Suppressor macrophage (primary cell): ENCODE measurements around the gene IKZF5.

Experiments
- DNase-seq, 4 experiments: peaks; one replicate each; pipeline ENCODE4 v3.0.0-alpha.2; 2020 to 2022

The IKZF5 gene

DNA sequence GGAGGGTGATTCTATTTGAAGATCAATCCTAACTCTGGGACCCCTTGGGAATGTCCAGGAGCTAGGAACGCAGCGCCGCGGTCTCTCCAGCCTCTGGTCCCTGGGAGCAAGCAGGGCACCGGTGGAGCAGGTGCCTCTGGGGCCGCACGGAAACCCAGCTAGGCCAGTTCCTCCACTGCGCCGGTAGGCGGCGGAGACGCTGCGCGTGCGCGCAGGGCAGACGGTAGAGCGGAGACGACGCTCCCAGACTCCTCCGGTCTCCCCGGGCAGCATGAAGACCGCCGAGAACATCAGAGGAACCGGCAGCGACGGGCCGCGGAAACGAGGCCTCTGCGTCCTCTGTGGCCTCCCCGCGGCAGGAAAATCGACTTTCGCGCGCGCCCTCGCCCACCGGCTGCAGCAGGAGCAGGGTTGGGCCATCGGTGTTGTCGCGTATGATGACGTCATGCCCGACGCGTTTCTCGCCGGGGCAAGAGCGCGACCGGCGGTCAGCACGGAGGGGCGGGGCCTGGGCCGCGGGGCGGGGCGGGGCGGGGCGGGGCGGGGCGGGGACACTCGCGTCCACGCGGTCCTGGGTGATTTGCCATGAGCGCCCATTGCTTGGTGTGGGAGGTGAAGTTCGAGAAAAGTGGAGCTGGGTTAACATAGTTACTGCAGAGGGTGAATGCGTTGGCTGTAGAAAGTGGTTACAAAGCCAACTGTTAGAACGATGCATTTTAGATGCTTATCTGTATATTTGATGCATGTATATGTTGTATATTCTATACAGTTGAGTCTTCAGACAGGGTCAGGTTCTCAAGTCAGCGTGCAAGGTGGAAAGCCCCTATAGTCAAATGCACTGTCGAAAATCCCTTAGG is 28.2 kb downstream of the IKZF5 start, which contains the start of gene PSTK:
Gene PSTK (plus strand): TSS at position 193 of the 857 bp plus-strand sequence. CDS start 79 bp downstream, at position 272.
- peak; percentile 92 to 98 (median 96) for DNase-seq

DNA sequence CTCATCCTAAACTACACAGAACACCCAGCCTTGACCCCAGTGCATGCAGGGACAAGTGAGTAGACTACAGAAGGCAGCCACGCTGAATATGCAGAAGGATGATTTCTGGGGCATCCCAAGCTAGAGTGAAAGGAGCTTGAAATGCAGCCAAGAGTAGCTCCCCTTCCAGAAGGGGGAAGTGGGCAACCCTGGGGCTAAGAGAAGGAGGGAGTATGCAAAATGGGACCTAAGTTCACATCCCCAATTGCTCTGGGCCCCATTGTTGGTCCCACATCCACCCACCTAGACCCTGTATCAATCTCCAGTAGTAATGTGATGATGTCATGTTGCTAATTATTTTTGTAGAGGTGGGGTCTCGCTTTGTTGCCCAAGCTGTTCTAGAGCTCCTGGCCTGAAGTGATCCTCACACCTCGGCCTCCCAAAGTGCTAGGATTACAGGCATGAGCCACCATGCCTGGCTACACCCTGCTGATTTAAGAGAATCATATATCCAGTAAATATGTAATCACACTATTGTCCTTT is 34.0 kb downstream of the IKZF5 start:
- DNase-seq: peak in 2 of 4 experiments; percentile 2 to 11

DNA sequence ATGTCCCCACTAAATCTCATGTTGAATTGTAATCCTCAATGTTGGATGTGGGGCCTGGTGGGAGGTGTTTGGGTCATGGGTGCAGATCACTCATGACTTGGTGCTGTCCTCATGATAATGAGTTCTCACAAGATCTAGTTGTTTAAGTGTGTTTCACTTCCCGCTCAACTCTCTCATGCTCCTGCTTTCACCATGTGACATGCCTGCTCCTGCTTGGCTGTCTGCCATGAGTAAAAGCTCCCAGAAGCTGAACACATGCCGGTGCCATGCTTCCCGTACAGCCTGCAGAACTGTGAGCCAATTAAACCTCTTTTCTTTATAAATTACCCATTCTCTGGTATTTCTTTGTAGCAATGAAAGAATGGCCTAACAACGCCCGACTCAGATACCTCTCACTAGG is 34.6 kb downstream of the IKZF5 start:
- peak; percentile 26 to 84 (median 70) for DNase-seq

DNA sequence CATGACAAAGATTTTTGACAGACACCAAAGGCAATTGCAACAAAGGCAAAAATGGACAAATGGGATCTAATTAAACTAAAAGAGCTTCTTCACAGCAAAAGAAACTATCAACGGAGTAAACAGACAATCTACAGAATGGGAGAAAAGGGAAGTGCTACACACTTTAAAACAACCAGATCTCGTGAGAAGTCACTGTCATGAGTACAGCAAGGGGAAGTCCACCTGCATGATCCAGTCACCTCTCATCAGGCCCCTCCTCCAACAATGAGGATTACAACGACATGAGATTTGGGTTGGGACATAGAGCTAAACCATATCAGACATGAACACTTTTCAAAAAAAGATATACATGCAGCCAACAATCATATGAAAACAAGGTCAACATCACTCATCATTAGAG is 39.9 kb downstream of the IKZF5 start:
- no peak for DNase-seq

DNA sequence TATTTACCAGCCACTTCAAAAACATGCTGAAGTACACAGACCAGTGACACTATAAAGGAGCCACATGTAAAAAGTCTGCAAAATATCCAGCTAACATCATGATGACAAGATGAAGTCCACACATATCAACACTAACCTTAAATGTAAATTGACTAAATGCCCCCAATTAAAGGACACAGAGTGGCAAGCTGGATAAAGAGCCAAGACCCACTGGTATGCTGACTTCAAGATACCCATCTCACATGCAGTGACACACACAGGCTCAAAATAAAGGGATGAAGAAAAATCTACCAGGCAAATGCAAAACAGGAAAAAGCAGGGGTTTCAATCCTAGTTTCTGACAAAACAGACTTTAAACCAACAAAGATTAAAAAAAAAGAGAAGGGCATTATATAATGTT is 41.7 kb downstream of the IKZF5 start:
- DNase-seq: no peak

DNA sequence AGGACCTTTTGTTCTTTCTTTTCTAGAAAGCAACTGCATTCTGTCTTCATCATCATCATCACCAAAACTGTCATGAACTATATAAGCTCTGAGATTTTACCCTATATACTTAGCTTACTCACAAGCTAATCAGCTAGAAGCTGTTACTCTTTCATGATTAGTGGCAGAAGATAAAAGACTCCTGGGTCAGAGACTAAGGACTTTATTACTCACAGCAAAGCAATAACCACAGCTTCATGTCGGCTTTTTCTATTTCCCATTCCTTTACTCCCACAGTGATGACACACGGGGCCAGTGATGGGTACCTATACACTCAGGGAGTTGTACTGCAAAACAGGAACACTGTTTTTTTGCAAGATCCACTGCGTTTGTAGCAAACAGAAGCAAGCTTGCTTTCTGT is 46.2 kb downstream of the IKZF5 start:
- DNase-seq: peak in 3 of 4 experiments; percentile 7 to 28 (median 14)

DNA sequence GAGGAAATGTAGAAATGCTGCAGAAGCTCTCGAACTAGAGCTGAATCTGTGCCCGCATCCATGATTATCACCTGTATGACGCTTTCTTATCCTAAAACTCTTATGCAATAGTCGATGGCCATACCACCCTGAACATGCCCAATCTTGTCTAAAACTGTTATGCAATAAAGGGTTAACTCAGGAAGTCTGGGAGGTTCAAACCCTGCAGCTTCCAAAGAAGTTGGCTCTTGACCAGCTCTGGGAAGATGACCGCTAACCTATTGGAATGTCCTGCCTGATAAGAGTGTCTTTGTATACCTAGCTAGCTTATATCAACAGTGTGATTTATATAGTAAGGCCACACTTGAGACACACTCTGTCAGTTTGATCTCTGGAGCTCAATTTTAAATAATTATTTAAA is 51.1 kb downstream of the IKZF5 start:
- no peak for DNase-seq

DNA sequence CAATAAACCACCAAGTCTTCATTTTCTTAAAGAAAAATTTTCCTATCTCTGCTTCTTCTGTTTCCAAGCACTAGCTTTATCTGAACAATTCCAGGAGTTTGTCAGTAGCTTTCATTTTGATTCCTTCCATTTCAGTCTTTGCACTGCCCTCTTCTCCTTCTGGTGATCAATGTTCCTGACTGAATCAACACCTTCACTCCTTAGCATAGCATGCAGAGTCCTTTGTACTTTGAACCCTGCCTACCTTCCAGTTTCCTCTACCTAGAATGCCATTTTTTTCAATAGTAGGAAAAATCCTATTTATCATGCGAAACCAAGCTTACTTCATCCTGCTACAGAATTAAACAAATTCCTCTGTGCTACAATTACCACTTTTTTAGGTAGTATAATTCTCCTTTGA is 52.7 kb downstream of the IKZF5 start:
- no peak for DNase-seq

DNA sequence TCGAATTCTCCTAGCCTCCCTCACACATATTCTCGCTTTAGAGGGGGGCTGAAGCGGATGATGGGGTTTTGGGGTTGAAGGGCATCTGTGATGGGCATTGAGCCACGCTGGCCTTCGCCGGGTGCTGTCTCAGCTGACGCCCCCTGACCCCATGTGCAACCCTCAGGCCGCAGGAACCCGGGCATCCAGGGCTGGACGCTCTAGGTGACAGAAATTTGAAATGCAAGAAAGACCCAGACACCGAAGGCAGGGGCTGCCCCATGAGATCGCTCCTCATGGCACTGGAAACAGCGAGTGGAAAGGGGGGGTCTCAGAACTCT is 53.9 kb downstream of the IKZF5 start:
- DNase-seq: no peak

DNA sequence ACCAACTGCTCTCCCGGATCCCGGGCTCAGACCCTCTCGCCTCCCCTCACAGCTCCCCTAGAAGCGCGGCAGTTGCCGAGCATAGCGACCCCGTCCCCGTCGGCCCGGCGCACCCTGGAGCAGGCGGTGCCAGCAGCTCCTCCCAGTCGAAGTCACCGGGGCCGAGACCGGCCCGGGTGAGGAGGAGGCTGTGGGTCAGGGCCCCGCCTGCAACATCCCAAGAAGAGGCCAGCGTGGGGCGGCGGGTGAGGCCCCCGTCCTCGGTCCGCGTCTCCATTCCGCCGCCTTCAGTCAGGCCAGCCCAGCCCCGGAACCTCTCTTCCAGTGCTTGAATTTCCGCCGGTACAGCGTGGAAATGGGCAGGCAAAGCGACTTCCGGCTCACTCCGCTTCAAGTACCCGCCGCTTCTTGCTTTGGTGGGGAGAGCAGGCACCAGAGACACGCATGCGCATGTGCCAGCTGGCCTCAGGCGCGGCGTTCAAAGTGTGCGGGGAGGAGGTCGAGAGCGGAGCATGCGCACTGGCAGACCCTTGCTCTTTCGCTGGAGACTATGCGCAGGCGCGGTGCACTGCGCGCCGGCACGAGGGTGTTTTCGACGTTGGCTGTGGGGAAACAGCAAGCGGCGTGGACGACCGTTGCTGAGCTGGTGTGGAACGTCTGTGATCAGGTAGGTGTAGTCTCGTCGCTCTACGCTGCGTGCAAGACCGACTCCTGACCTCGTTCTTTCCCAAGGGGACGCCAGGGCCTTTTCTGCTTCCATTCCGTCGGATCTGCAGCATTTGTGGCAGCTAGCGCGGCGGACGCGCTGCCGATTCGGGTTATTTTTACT is 54.5 kb downstream of the IKZF5 start, which contains the start of gene C10orf88:
Gene C10orf88 (minus strand): TSS at position 326 of the 829 bp plus-strand sequence. CDS start 49 bp downstream, at position 277.
- DNase-seq: peak; percentile 98 to 99 (median 99)

DNA sequence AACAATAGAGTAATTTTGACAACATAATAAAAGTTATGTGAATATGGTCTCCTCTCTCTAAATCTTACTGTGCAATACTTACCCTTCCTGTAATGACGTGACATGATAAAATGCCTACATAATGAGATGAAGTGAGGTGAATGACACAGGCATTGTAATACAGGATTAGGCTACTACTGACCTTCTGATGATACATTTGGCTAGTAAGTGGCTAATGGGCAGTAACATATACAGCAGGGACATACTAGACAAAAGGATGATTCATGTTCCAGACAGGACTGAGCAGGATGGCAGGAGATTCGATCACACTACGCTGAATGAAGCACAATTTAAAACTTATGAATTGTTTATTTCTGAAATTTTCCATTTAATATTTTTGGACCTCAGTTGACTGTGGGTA is 59.3 kb downstream of the IKZF5 start:
- DNase-seq: no peak
